ENCODE measurements around the gene DHRS7B. TPM values are rescaled to one million over a fixed set of nuclear protein-coding genes. Genes with fewer than 3 reads are reported as not detected.

The DHRS7B gene
- total RNA-seq, 1 donor from 2014 or later = 21.6 TPM

DNA sequence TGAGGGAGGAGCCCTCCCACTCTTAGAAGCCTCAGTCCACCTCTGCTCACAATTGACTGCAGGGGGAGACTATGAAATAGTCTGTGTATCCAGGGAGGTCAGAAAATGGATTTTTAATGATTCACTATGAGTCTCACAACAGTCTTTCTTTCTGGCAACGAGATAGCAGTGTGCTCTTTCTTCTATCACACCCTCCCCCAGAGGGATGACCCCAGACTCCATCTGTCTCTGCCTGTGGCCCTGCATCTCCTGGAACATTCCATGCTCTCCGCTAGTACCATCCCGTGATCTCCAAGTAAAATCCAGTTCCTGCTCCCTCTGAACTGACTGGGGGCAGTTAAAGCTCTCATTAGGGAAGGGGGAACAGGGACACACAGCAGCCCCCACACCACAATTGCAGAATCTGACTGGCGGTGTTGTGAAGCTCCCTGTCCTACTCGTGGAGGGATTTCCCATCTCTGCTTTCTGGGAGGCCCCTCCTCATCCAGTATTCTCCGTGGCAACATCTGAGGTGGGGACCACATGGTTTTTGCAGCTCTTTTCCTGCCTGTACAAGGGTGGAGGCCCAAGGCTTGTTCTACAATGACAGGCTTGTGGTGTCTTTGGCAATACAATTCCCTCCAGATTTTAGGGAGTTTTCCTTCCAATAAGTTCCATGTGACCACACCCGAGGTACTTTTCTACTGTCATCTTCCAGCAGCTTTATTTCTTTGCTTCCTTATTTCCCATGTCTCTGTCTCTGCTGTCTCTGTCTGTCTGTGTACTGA lies 107.0 kb downstream of the DHRS7B start:
- no peak for DNase-seq (ENCODE audit: low spot score)
- Mint-ChIP-seq H3K9me3 (peaks cover 8% of the 10 kb centered on the region), H3K36me3 (no peaks in the 10 kb centered on the region), H3K27me3 (ENCODE audit: insufficient read depth, low read depth) (peaks cover 7% of the 10 kb centered on the region), H3K27ac (peak overlapping the region; percentile 58), H3K4me1 (peaks cover 9% of the 10 kb centered on the region), H3K4me3 (no peak overlapping the region)
- H3K27ac ChIP-seq = no peak overlapping the region
- H3K4me1 ChIP-seq = no peaks in the 10 kb centered on the region
- no peaks in the 10 kb centered on the region for H3K9me3 ChIP-seq (ENCODE audit: low read depth)
- H4K20me1 ChIP-seq (ENCODE audit: low read depth) = no peaks in the 10 kb centered on the region
- H3K79me2 ChIP-seq (ENCODE audit: low read depth) = no peaks in the 10 kb centered on the region
- H3K27me3 ChIP-seq = no peaks in the 10 kb centered on the region
- H3K36me3 ChIP-seq = no peaks in the 10 kb centered on the region
- no peak overlapping the region for H2AFZ ChIP-seq (replicated peaks)
- no peak overlapping the region for H3K9ac ChIP-seq
- no peaks in the 10 kb centered on the region for H3F3A ChIP-seq (ENCODE audit: low read depth)
- TF ChIP-seq, protein P1, sequence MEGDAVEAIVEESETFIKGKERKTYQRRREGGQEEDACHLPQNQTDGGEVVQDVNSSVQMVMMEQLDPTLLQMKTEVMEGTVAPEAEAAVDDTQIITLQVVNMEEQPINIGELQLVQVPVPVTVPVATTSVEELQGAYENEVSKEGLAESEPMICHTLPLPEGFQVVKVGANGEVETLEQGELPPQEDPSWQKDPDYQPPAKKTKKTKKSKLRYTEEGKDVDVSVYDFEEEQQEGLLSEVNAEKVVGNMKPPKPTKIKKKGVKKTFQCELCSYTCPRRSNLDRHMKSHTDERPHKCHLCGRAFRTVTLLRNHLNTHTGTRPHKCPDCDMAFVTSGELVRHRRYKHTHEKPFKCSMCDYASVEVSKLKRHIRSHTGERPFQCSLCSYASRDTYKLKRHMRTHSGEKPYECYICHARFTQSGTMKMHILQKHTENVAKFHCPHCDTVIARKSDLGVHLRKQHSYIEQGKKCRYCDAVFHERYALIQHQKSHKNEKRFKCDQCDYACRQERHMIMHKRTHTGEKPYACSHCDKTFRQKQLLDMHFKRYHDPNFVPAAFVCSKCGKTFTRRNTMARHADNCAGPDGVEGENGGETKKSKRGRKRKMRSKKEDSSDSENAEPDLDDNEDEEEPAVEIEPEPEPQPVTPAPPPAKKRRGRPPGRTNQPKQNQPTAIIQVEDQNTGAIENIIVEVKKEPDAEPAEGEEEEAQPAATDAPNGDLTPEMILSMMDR (IDR thresholded peaks at IDR 0.05) = no peak
- TF ChIP-seq EZH2phosphoT487 (IDR thresholded peaks at IDR 0.05) (no peak), EZH2 (IDR thresholded peaks at IDR 0.05) (no peak)
- H3K4me2 ChIP-seq = no peak overlapping the region
- no peak overlapping the region for H3K4me3 ChIP-seq

DNA sequence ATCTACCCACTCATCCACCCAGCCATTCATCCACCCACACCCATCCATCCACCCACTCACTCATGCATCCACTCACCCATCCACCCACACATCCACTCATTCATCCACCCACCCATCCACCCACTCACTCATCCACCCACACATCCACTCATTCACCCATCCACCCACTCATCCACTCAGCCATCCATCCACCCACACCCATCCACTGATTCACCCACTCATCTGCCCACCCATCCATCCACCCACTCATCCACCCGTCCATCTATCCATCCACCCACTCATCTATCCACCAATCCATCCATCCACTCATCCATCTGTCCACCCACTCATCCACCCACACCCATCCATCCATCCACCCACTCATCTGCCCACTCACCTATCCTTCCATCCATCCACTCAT lies 109.2 kb downstream of the DHRS7B start:
- Mint-ChIP-seq H3K4me1 (peaks cover 24% of the 10 kb centered on the region), H3K27me3 (ENCODE audit: insufficient read depth, low read depth) (peaks cover 11% of the 10 kb centered on the region), H3K27ac (no peak overlapping the region), H3K9me3 (peaks cover 8% of the 10 kb centered on the region), H3K36me3 (no peaks in the 10 kb centered on the region), H3K4me3 (no peak overlapping the region)
- no peaks in the 10 kb centered on the region for H3K27me3 ChIP-seq
- H2AFZ ChIP-seq (replicated peaks) = no peak overlapping the region
- H3K9ac ChIP-seq = no peak overlapping the region
- H3K4me3 ChIP-seq = no peak overlapping the region
- no peak overlapping the region for H3K4me2 ChIP-seq
- H3K9me3 ChIP-seq (ENCODE audit: low read depth) = no peaks in the 10 kb centered on the region
- H3K4me1 ChIP-seq = peaks cover 13% of the 10 kb centered on the region
- no peak overlapping the region for H3K27ac ChIP-seq
- H3F3A ChIP-seq (ENCODE audit: low read depth) = peaks cover 8% of the 10 kb centered on the region
- no peak for DNase-seq (ENCODE audit: low spot score)
- no peaks in the 10 kb centered on the region for H4K20me1 ChIP-seq (ENCODE audit: low read depth)
- no peaks in the 10 kb centered on the region for H3K36me3 ChIP-seq
- no peak for TF ChIP-seq EZH2phosphoT487 (IDR thresholded peaks at IDR 0.05)
- no peak for TF ChIP-seq EZH2 (IDR thresholded peaks at IDR 0.05)
- TF ChIP-seq, protein P1 (IDR thresholded peaks at IDR 0.05) = no peak
- no peaks in the 10 kb centered on the region for H3K79me2 ChIP-seq (ENCODE audit: low read depth)

DNA sequence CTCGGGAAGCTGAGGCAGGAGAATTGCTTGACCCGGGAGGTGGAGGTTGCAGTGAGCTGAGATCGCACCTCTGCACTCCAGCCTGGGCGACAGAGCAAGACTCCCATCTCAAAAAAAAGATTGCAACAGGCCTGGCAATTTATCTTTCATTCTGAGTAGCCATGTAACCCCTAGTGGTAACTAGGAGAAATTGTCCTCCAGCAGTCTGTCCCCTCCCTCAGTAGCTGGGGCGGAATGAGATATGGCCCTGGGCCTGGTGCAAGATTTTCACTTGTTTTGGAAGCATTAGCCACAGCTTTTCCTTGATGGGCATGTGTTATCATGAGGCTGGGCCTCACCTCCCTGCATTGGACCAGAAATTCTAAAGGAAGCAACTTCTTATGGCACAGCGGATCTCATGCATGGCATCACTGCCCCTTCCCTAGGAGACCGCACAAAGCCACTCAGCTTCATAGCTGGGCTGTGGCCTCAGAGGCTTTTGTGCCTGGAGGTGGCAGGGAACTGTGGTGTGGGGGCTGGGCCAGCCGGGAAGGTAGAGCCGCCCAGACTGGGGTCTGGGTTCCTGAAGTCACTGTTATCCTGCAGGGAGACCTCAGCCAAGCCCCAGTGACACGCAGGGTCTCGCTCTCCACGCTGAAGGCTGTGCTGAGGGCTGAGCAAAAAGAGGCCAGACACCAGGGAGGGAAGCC lies 113.1 kb downstream of the DHRS7B start:
- Histone ChIP-seq H3K4me2 (peak overlapping the region; percentile 21), H3K27ac (no peak overlapping the region)

More for the DNA sequence above, 113.1 kb downstream of the DHRS7B start:
- TF ChIP-seq, protein P1 (IDR thresholded peaks at IDR 0.05) = peak; percentile 60
- TF ChIP-seq EZH2phosphoT487 (IDR thresholded peaks at IDR 0.05) = no peak
- TF ChIP-seq EZH2 (IDR thresholded peaks at IDR 0.05) = no peak
- Histone ChIP-seq H3K4me1 (peaks cover 24% of the 10 kb centered on the region), H3K79me2 (ENCODE audit: low read depth) (no peaks in the 10 kb centered on the region), H3K4me3 (no peak overlapping the region), H4K20me1 (ENCODE audit: low read depth) (peaks cover 9% of the 10 kb centered on the region), H3K9ac (no peak overlapping the region), H3K36me3 (no peaks in the 10 kb centered on the region), H3F3A (ENCODE audit: low read depth) (peaks cover 8% of the 10 kb centered on the region), H2AFZ (replicated peaks) (peak overlapping the region; percentile 1), H3K9me3 (ENCODE audit: low read depth) (no peaks in the 10 kb centered on the region), H3K27me3 (no peaks in the 10 kb centered on the region)
- Mint-ChIP-seq H3K9me3 (no peaks in the 10 kb centered on the region), H3K27me3 (ENCODE audit: insufficient read depth, low read depth) (peaks cover 6% of the 10 kb centered on the region), H3K4me1 (peaks cover 24% of the 10 kb centered on the region), H3K27ac (peak overlapping the region; percentile 63), H3K36me3 (no peaks in the 10 kb centered on the region), H3K4me3 (no peak overlapping the region)
- peak; percentile 58 for DNase-seq (ENCODE audit: low spot score)

Data from neural progenitor cell (in vitro differentiated cells).